ENCODE results near the gene ZNF646. TPM values are rescaled to one million over a fixed set of nuclear protein-coding genes. Genes with fewer than 3 reads are reported as not detected.

ZNF646 gene
- 1 to 10 TPM; 7.6 to 8.2 TPM for total RNA-seq
- long read RNA-seq, full-length matches to known transcripts = 4 of 6 reads
- long read RNA-seq, partial matches to known transcripts = 2 of 6 reads
- long read RNA-seq, other reads (novel, unspliced or antisense) = 0 of 6 reads

GRCh38 chr16:31073970-31074813 is at the start of gene ZNF646, which contains the start of gene ZNF668:
TSS of gene ZNF646 (plus strand) at chr16:31074422. CDS start at chr16:31076325, 1,903 bp downstream.
TSS of gene ZNF668 (minus strand) at chr16:31074240. CDS start at chr16:31064459, 9,781 bp downstream.
- intact Hi-C loops (cut with DNase I) = loop anchor here in 1 of 2 donors (2.0 kb wide), 1 partner anchor 41 kb away; the partner anchor contains the start of gene STX4
- peak; percentile 93 to 95 for ATAC-seq
- DNase-seq = peak; percentile 99

- DNase-seq (no peak), ATAC-seq (peak in 1 of 2 donors; percentile 59)
- intact Hi-C loops (cut with DNase I) = no loop called here
Observed at GRCh38 chr16:31025339-31025738, 48.9 kb upstream of the ZNF646 start.

GRCh38 chr16:31029272-31029671 is 45.0 kb upstream of the ZNF646 start:
- intact Hi-C loops (cut with DNase I) = no loop called here
- ATAC-seq = no peak

DNA sequence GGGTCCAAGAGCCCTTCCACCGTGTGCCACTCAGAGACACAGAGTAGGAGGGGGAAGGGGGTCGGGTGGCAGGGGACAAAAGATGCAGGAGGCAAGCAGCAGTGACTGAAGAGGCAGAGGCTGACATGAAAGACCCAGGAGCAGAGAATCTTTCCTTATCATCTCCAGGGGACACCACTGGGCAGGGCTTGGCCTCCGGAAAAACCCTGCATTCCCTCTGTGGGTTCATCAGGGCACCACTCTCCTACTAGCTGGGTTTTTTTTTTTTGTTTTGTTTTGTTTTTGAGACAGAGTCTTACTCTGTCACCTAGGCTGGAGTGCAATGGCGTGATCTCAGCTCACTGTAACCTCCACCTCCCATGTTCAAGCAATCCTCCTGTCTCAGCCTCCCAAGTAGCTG is 42.9 kb upstream of the ZNF646 start:
- no peak for DNase-seq
- ATAC-seq = no peak
- intact Hi-C loops (cut with DNase I) = loop anchor here in 1 of 2 donors (5.0 kb wide), 1 partner anchor 34 kb away; no protein-coding TSS in a partner anchor

More at GRCh38 chr16:31029272-31029671, 45.0 kb upstream of the ZNF646 start:
- DNase-seq = no peak

GRCh38 chr16:31032736-31033708 is 41.2 kb upstream of the ZNF646 start, which contains the start of gene STX4:
TSS of gene STX4 (plus strand) at chr16:31033558. CDS start at chr16:31033806, 248 bp downstream.
- peak; percentile 99 for DNase-seq
- ATAC-seq = peak; percentile 95
- intact Hi-C loops (cut with DNase I) = loop anchor here in 1 of 2 donors (2.0 to 5.0 kb wide), 2 partner anchors 36 to 42 kb away; partner anchors contain the start of genes ZNF646 and ZNF668

DNA sequence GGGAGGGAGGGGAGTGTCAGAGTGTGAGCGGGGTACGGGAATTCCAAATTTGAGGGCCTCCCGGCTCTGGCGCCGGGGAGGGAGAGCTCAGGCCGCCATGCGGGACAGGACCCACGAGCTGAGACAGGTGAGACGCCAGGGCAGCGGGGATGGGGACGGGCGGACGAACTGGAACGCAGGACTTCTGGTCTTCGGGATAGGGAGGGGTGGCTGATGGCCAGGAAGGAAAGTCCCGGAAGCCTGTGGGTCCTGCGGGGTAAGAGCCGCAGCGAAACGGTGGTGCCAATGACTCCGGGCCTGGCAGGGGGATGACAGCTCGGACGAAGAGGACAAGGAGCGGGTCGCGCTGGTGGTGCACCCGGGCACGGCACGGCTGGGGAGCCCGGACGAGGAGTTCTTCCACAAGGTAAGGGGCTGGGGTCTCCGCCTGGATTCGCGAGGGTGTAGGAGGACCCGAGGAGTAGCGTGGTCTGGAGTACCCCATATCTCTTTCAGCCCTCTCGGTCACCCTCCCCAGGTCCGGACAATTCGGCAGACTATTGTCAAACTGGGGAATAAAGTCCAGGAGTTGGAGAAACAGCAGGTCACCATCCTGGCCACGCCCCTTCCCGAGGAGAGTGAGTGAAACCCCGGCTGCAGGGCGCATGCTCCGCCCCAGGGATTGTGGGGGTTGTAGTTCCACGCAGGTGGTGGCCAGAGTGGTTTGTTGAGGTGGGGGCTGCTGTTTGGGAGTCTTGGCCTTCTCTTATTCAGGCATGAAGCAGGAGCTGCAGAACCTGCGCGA is 40.3 kb upstream of the ZNF646 start:
- DNase-seq (peak; percentile 94), ATAC-seq (peak; percentile 82 to 88)
- intact Hi-C loops (cut with DNase I) = loop anchor here in 1 of 2 donors (2.0 to 5.0 kb wide), 2 partner anchors 37 to 41 kb away; partner anchors contain the start of genes ZNF646 and ZNF668

DNA sequence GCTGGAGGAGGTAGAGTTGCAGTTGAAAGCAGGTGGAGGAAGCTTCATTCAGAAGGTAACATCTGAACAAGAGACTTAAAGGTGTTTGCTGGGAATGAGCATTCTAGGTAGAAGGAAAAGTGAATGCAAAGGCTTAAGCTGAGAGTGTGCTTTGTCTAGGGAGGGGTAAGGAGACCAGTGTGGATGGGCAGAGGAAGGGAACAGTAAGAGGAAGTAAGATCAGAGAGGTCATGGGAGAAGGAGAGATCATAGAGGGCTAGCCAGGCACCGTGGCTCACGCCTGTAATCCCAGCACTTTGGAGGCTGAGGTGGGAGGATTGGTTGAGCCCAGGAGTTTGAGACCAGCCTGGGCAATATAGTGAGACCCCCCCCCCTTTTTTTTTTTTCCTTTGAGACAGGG is 37.5 kb upstream of the ZNF646 start:
- intact Hi-C loops (cut with DNase I) = no loop called here
- no peak for DNase-seq
- ATAC-seq = no peak

- no peak for ATAC-seq
- DNase-seq = no peak
- intact Hi-C loops (cut with DNase I) = no loop called here
Observed at GRCh38 chr16:31038993-31039392, 35.2 kb upstream of the ZNF646 start.

DNA sequence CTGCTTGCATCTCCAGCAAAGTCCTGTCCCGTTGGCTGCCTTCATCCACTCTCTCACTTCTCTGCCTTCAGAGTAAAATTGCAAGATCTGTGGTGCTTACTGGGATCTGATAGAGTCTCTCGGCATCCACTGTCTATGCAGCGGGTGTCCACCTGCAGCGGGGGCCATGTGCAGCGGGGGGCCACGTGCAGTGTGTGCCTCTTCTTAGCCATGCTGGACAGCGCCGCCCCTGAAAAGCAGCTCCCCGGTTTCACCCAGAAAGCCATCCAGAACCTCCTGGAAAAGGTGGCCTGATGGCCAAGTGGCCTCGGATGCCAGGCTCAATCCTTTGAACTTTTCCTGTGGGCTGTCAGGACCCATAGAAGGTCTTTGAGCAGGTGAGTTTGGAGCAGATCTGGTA is 31.4 kb upstream of the ZNF646 start:
- no peak for ATAC-seq
- intact Hi-C loops (cut with DNase I) = no loop called here
- no peak for DNase-seq

GRCh38 chr16:31043352-31043751 is 30.9 kb upstream of the ZNF646 start:
- ATAC-seq = no peak
- DNase-seq = no peak
- intact Hi-C loops (cut with DNase I) = no loop called here

DNA sequence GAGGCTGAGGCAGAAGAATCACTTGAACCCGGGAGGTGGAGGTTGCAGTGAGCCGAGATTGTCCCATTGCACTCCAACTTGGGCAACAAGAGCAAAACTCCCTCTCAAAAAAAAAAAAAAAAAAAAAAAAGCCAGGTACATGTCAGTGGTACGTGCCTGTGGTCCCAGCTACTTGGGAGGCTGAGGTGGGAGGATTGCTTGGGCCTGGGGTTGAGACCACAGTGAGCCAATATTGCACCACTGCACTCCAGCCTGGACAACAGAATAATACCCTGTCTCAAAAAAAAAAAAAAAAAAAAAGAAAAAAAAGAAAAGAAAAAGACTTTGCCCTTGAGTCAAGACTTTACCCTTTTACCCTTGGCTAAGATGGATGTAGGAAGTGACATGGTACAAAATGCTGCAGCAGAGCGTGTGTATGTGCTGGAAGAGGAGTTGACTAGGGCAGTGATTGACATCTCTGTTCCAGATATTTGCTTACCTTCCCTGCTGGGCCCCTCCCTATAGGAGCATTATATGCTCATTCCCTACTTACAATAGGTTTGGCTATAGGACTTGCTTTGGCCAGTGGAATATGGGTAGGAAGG is 30.2 kb upstream of the ZNF646 start:
- intact Hi-C loops (cut with DNase I) = no loop called here
- DNase-seq = no peak
- ATAC-seq = no peak

- ATAC-seq (no peak), DNase-seq (no peak)
- intact Hi-C loops (cut with DNase I) = no loop called here
Observed at GRCh38 chr16:31050280-31051030, 23.8 kb upstream of the ZNF646 start.

DNA sequence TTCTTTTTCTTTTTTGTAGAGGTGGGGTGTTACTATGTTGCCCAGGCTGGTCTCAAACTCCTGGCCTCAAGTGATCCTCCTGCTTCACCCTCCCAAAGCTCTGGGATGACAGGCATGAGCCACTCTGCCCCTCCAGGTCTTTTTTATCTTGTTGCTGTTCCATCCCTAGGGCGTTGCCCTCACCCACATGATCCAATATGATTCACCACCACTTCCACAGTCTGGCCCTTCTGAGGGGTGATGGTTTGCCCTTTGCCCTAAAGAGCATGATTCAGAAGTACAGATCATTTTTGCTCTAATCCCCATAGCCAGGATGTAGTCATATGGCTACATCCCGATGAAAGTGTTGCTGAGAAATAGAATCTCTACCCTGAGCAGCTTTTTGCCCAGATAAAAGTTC is 22.1 kb upstream of the ZNF646 start:
- intact Hi-C loops (cut with DNase I) = no loop called here
- ATAC-seq = peak; percentile 65 to 97
- no peak for DNase-seq

GRCh38 chr16:31055613-31056012 is 18.6 kb upstream of the ZNF646 start:
- DNase-seq = no peak
- intact Hi-C loops (cut with DNase I) = no loop called here
- ATAC-seq = no peak

GRCh38 chr16:31061126-31061812 is 13.0 kb upstream of the ZNF646 start:
- intact Hi-C loops (cut with DNase I) = no loop called here
- ATAC-seq = no peak

DNA sequence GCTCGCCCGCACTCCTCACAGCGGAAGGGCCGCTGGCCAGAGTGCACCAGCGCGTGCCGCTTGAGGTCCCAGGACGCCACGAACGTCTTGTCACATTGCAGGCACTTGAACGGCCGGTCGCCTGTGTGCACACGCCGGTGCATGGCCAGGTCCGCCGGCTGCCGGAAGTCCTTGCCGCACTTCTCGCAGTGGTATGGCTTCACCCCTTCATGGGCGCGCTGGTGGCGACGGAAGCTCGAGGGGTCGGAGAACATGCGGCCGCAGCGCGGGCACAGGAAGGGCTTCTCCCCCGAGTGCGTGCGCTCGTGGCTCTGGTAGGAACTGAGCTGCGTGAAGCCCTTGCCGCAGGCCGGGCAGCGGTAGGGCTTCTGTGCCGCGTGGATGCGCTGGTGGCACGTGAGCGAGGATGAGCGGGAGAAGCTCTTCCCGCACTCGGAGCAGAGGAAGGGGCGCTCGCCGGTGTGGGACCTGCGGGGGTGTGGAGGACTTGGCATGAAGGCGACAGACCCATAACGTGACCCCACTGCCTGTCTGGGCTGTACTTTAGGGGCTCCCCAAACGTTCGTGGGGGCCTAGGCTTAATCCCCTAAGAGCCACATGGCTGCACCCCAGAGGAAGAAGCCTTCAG is 12.3 kb upstream of the ZNF646 start:
- intact Hi-C loops (cut with DNase I) = no loop called here

More at GRCh38 chr16:31061126-31061812, 13.0 kb upstream of the ZNF646 start:
- DNase-seq = no peak

More for the DNA sequence above, 12.3 kb upstream of the ZNF646 start:
- ATAC-seq (no peak), DNase-seq (no peak)
